Neutrophil (primary cell): ENCODE data around the gene STMND1.

Experiments
- H3K27ac ChIP-seq: fragments of 200-600 bp; sonication (generic); 2 replicates; pipeline ENCODE4 v1.5.1; 2016; ENCODE audit warnings: mild to moderate bottlenecking, moderate library complexity
- H3K27me3 ChIP-seq: fragments of 200-600 bp; sonication (generic); 2 replicates; pipeline ENCODE4 v1.6.0; 2016; ENCODE audit warnings: mild to moderate bottlenecking
- H3K36me3 ChIP-seq: fragments of 200-600 bp; sonication (generic); 2 replicates; pipeline ENCODE4 v1.5.1; 2017
- H3K4me1 ChIP-seq, 2 experiments: fragments of 200-600 bp in 1 of 2; sonication (generic) in 1 of 2; 1 replicate in 1 of 2; 2 replicates in 1 of 2; pipeline versions ENCODE4 v1.5.1 to v1.6.1; 2013 to 2016; ENCODE audit warnings: low read depth in 1 of 2, low read length in 1 of 2, mild to moderate bottlenecking in 1 of 2, moderate library complexity in 1 of 2; ENCODE audit not compliant: control insufficient read depth in 1 of 2, insufficient read depth in 1 of 2
- H3K4me3 ChIP-seq, 2 experiments: fragments of 200-600 bp in 1 of 2; sonication (generic) in 1 of 2; 1 replicate in 1 of 2; 2 replicates in 1 of 2; pipeline ENCODE4 v1.5.1; 2013 to 2016; ENCODE audit warnings: low read depth in 1 of 2, low read length in 1 of 2, mild to moderate bottlenecking in 1 of 2, moderate library complexity in 1 of 2
- H3K9me3 ChIP-seq: fragments of 200-600 bp; sonication (generic); 2 replicates; pipeline ENCODE4 v1.5.1; 2016
- CTCF ChIP-seq: fragments of 200-600 bp; sonication (generic); IDR thresholded peaks from 2 replicates; pipeline ENCODE4 v1.5.1; 2016; ENCODE audit warnings: antibody characterized with exemption

STMND1 gene

GRCh38 chr6:17081273-17081672 is 20.6 kb upstream of the STMND1 start:
- H3K4me1 ChIP-seq: no peaks in the 10 kb centered on the region
- H3K9me3 ChIP-seq: no peaks in the 10 kb centered on the region
- TF ChIP-seq CTCF: no peak
- H3K27me3 ChIP-seq: peaks cover 4% of the 10 kb centered on the region
- H3K27ac ChIP-seq: no peak overlapping the region
- no peak overlapping the region for H3K4me3 ChIP-seq
- H3K36me3 ChIP-seq: no peaks in the 10 kb centered on the region

- Histone ChIP-seq H3K27me3 (peaks cover 9% of the 10 kb centered on the region), H3K36me3 (no peaks in the 10 kb centered on the region), H3K4me3 (no peak overlapping the region), H3K4me1 (no peaks in the 10 kb centered on the region), H3K27ac (no peak overlapping the region), H3K9me3 (no peaks in the 10 kb centered on the region)
- TF ChIP-seq CTCF: no peak
Observed at GRCh38 chr6:17081860-17082508, 19.9 kb upstream of the STMND1 start.

- H3K4me3 ChIP-seq: no peak overlapping the region
- TF ChIP-seq CTCF: no peak
- H3K36me3 ChIP-seq: no peaks in the 10 kb centered on the region
- H3K27me3 ChIP-seq: peaks cover 11% of the 10 kb centered on the region
- no peaks in the 10 kb centered on the region for H3K4me1 ChIP-seq
- no peaks in the 10 kb centered on the region for H3K9me3 ChIP-seq
- no peak overlapping the region for H3K27ac ChIP-seq
Observed at GRCh38 chr6:17083397-17083796, 18.5 kb upstream of the STMND1 start.

- Histone ChIP-seq H3K27ac (no peak overlapping the region), H3K36me3 (no peaks in the 10 kb centered on the region), H3K4me1 (no peaks in the 10 kb centered on the region), H3K9me3 (no peaks in the 10 kb centered on the region), H3K4me3 (no peak overlapping the region), H3K27me3 (peaks cover 11% of the 10 kb centered on the region)
- TF ChIP-seq CTCF: no peak
Observed at GRCh38 chr6:17086469-17086868, 15.4 kb upstream of the STMND1 start.

GRCh38 chr6:17088091-17088611 is 13.7 kb upstream of the STMND1 start:
- H3K4me1 ChIP-seq: no peaks in the 10 kb centered on the region
- no peaks in the 10 kb centered on the region for H3K9me3 ChIP-seq
- H3K27ac ChIP-seq: no peak overlapping the region
- no peaks in the 10 kb centered on the region for H3K36me3 ChIP-seq
- no peak for TF ChIP-seq CTCF
- no peak overlapping the region for H3K4me3 ChIP-seq
- peaks cover 7% of the 10 kb centered on the region for H3K27me3 ChIP-seq
